ENCODE measurements around the gene MEI1.

MEI1 gene

GRCh38 chr22:41742918-41743317, 43.6 kb downstream of the MEI1 start:
- DNase-seq (ENCODE audit: low read depth): no peak

GRCh38 chr22:41745968-41746367, 46.7 kb downstream of the MEI1 start:
- DNase-seq (ENCODE audit: low read depth): no peak

DNA sequence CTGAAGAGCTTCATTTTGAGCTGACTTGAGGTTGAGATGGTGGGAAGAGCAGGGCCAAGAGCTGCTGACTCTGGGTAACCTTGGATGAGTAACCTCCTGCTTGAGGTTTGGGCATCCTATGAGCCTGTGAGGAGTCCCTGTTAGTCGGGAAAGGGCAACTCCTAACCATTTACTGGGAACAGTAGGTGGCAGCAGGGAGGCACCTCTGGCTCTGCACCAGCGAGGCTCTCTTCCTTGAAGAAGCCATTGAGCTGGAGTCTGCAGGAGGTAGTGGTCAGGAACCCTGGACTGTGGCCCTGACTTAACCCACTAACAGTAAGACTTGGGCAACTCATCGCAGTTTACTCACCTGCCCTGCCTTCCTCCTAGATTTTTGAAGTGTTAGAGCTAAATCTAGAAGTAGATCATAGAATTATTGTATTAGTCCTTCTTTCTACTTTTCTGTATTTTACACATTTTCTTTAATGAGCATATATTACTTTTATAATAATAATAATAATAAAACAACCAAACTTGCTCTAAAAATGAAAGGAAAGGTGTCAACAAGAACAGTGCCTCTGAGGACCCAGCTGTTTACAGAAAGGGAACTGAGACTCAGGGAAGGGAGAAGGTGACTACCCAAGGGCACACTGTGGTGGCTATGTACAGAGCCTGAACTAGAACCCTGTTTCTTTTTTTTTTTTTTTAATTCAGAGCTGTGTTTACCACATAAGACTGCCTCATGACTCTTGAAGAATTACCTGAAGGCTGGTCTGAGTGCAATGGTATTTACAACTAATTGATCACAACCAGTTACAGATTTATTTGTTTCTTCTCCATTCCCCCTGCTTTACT, 47.5 kb downstream of the MEI1 start:
- DNase-seq (ENCODE audit: low read depth): peak; percentile 36

- no peak for DNase-seq (ENCODE audit: low read depth)
Measured at GRCh38 chr22:41752011-41752970, 53.0 kb downstream of the MEI1 start.

DNA sequence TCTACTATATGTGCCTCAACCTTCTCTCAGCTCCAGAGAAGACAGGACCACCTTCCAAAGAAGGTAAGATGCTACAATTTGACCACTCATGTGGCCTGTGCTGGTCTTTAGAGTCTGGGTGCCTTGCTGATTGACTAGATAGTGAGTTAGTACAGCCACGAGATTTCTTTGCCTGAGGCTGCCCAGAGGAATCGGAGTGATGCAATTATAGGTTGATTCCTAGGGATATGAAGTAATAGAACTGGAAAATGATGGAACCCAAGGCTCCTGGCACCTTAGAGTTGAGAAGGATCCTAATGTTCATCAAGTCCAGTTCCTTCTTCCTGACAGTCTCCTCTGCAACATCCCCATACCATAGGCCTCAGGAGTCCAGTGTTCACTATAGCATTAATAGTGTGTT, 54.7 kb downstream of the MEI1 start:
- no peak for DNase-seq (ENCODE audit: low read depth)

DNA sequence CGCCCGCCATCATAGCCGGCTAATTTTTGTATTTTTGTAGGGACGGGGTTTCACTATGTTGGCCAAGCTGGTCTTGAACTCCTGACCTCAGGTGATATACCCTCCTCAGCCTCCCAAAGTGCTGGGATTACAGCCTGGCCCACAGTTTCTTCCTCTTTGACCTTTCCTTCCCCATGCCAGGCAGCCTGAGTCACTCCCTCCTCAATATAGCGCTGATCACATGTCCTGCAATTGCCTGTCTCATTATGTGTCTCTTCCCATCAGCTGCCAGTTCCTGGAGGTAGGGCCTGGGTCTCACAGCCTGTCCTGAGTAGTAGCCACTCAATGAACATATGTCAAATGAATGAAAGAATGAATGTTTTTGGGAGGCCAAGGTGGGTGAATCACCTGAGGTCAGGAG, 58.2 kb downstream of the MEI1 start:
- DNase-seq (ENCODE audit: low read depth): no peak

DNA sequence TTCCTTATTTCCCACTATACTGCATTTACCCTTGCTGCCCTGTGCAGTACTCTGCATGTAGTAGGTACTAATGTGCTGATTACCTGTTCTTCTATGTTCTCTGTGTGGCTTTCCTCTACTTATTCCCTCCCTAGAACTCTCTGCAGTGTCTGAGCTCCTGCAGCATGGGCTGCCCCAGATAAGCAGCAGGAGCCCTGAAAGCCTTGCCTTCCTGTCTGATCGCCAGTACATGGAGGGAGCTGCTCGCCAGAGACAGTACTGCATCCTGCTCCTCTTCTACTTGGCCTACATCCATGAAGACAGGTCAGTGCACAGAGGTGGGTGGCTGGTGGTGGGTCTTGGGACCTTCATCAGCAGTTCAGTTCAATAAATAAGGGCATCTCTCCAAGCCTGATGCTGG, 58.9 kb downstream of the MEI1 start:
- DNase-seq (ENCODE audit: low read depth): no peak

DNA sequence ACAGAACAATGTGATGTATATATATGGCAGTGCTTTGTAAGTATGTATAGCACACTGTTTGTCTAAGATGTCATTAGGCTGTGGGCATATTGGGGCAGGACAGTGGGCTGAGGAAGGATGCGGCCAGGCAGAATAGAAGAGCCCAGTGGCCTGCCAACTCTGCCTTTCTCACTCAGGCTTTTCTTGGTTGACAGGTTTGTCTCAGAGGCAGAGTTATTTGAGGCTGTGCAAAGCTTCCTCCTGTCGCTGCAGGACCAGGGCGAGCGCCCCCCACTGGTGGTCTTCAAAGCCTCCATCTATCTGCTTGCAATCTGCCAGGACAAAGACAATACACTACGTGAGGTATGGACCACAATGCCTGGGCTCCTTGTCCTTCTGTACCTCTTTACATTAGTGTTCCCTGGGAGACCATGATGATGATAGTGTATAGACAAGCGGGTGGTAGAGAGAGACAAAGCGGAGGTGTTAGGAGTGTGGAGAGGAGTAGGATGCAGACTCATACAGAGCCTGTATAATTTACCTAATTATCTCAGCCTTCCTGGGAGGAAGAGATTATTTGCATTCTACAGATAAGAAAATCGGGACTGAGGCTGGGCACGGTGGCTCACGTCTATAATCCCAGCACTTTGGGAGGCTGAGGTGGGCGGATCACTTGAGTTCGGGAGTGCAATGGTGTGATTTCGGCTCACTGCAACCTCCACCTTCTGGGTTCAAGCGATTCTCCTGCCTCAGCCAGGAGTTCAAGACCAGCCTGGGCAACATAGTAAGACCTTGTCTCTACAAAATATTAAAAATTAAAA, 63.9 kb downstream of the MEI1 start:
- DNase-seq (ENCODE audit: low read depth): no peak

DNA sequence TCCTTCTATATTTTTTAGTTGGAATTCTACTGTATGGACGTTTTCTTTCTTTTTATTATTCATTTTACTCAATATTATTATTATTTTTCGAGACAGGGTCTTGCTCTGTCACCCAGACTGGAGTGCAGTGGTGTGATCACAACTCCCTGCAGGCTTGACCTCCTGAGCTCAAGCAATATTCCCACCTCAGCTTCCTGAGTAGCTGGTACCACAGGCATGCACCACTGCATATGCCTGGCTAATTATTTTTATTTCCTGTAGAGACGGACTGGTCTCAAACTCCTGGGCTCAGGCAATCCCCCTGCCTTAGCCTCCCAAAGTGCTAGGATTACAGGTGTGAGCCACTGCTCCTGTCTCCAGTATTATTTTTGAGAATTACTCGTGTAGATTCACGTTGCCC, 67.2 kb downstream of the MEI1 start:
- DNase-seq (ENCODE audit: low read depth): no peak

GRCh38 chr22:41768430-41768829, 69.1 kb downstream of the MEI1 start:
- no peak for DNase-seq (ENCODE audit: low read depth)

GRCh38 chr22:41770715-41771468, 71.6 kb downstream of the MEI1 start:
- no peak for DNase-seq (ENCODE audit: low read depth)

- no peak for DNase-seq (ENCODE audit: low read depth)
Measured at GRCh38 chr22:41772198-41772597, 72.9 kb downstream of the MEI1 start.

DNA sequence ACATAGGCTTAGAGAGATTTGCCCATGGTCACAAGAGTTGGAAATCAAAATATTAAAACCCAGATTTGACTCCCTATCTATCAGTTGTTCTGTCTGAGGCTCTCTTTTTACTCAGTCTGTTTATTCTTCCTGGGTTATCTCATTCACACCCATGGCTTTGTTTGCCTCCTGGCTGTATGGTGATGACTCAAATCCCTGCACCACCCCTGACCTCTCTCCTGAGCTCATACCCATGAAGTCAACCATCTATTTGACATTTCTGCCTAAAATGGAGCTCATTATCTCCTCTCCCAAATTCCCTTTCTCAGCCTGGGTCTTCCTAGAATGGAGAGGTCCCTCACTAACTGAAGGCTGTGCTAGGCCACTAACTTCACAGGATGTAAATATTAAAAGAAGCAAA, 73.3 kb downstream of the MEI1 start:
- DNase-seq (ENCODE audit: low read depth): no peak

- no peak for DNase-seq (ENCODE audit: low read depth)
Measured at GRCh38 chr22:41775338-41775737, 76.0 kb downstream of the MEI1 start.

DNA sequence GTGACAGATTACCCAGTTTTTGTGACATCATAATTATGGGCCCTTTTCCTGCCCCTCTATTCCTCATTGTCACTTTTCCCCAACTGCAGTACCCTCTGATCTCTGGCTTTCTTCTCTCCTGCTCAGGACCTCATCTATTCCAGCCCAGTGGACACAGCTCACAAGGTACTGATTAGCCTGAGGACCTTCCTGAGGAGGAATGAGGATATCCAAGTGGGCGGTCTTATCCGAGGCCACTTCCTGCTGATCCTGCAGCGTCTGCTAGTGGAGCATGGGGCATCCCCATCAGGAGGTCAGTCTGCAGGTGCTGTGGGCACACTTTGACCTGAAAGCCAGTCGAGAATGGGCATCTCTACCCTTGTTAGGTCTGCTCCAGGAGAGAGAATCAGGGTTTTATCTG, 76.7 kb downstream of the MEI1 start:
- DNase-seq (ENCODE audit: low read depth): no peak

- DNase-seq (ENCODE audit: low read depth): no peak
Measured at GRCh38 chr22:41776381-41776780, 77.1 kb downstream of the MEI1 start.

GRCh38 chr22:41777749-41778425, 78.6 kb downstream of the MEI1 start:
- no peak for DNase-seq (ENCODE audit: low read depth)

DNA sequence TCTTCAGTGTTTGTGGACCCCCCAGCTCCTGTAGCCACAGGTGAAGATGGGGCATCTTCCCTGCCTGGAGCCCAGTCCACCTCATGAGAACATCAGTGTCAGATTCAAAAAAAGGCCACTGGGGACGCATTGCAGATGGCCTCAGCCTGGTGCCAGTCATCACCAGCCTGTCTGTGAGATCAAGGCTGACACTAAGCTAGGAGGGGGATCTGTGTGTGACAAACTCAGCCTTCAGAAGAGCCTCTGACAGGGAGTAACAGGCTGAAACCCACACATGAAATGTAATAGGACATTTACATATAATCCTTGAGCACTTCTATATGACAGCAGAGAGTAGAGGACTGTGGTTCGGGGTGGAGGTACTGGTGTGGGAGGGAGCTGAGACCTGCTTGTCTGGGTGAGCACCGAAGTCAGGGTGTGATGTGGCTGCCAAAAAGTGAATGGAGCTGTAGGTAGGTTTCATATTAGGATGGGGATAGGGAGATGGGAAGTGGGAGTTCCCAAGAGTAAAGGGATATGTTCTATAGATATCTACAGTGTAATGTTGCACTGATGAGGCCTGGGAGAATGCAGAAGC, 80.7 kb downstream of the MEI1 start:
- DNase-seq (ENCODE audit: low read depth): no peak

GRCh38 chr22:41780746-41781505, 81.6 kb downstream of the MEI1 start:
- DNase-seq (ENCODE audit: low read depth): no peak

DNA sequence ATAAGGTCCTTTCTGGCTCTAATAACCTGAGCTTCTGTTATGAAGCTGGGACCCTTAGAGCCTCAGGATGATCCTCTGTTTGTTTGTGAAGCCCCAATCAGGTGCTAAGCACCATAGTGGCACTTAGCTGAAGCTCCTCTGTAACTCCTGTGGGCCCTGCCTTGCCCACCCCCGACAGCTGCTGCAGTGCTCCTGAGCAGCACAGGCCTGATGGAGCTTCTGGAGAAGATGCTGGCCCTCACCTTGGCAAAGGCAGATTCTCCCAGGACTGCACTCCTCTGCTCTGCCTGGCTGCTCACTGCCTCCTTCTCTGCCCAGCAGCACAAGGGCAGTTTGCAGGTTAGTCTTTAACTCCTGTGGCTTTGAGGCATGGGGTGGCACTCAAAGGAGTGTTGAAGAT, 82.2 kb downstream of the MEI1 start:
- no peak for DNase-seq (ENCODE audit: low read depth)

All from GM04503 (cell line).